ENCODE data around the gene LRRC8A.

DNA sequence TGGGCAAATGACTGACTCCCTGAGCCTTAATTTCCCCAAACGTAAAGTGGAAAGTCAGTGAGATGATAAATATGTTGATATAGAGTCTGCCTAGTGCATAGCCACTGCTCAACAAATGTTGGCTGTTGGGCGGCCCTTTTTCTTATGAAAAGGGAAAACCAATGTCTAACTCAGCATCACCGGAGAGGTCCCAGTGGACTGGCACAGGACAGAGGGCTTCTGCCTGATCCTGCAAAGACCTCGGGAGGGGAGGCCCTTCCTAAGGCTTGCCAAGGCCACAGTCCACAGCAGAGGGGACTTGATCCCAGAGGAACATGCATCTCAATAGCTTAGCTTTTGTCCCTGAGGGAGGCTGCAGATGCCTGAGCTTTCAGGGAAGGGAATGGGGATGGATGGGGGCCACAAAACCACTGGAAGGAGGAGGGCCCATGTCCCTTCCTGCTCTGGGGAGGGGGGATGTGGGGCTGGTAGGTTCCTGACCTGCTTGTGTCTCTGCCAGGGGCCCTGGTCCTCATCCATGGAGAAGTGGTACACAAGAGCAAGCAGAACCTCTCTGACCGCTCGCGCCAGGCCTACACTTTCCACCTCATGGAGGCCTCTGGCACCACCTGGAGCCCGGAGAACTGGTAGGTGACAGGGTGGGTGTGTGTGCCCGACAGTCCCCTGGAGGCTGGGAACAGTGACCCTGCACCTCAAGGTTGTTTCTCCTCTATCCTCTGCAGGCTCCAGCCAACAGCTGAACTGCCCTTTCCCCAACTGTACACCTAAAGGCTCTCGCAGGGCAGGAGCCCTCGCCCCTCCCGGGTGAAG lies 59.2 kb downstream of the LRRC8A start:
- TF ChIP-seq, protein P1, sequence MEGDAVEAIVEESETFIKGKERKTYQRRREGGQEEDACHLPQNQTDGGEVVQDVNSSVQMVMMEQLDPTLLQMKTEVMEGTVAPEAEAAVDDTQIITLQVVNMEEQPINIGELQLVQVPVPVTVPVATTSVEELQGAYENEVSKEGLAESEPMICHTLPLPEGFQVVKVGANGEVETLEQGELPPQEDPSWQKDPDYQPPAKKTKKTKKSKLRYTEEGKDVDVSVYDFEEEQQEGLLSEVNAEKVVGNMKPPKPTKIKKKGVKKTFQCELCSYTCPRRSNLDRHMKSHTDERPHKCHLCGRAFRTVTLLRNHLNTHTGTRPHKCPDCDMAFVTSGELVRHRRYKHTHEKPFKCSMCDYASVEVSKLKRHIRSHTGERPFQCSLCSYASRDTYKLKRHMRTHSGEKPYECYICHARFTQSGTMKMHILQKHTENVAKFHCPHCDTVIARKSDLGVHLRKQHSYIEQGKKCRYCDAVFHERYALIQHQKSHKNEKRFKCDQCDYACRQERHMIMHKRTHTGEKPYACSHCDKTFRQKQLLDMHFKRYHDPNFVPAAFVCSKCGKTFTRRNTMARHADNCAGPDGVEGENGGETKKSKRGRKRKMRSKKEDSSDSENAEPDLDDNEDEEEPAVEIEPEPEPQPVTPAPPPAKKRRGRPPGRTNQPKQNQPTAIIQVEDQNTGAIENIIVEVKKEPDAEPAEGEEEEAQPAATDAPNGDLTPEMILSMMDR (IDR thresholded peaks at IDR 0.05; ENCODE audit: low read depth, low read length, poor library complexity, severe bottlenecking), result no peak
- no peak for TF ChIP-seq EZH2phosphoT487 (IDR thresholded peaks at IDR 0.05; ENCODE audit: borderline replicate concordance, low read length)

Data from DOHH2 (cell line).